ENCODE results near the gene LCK. TPM values are rescaled to one million over a fixed set of nuclear protein-coding genes. Genes with fewer than 3 reads are reported as not detected.

Gene LCK
- total and polyA plus RNA-seq, 2 donors (not counting 3 experiments of a cell fraction or from before 2014, with no cell fraction given), result 0.06 TPM; not detected in 1

GRCh38 chr1:32221581-32221979 lies 29.5 kb upstream of the LCK start:
- dilution Hi-C loops (cut with MboI; ENCODE audit: extremely low pct_ligation_motif_present, low sequenced_read_pairs), result no loop called here
- ChIA-PET CTCF (interaction anchor here (1.4 to 2.3 kb wide), 2 partner anchors 19 to 95 kb away, joined by 6 to 7 read pairs; no protein-coding TSS in a partner anchor), POLR2A (interaction anchor here (0.5 kb wide), 1 partner anchor 574 kb away, joined by 4 read pairs; no protein-coding TSS in a partner anchor)
- Histone ChIP-seq H3K4me1 (ENCODE audit: control insufficient read depth, extremely low read depth, insufficient read depth, low read length) (peaks cover 26% of the 10 kb centered on the region), H3K27me3 (ENCODE audit: control insufficient read depth in 2 of 2, insufficient read depth in 2 of 2, low read length in 2 of 2) (no peaks in the 10 kb centered on the region), H4K20me1 (replicated peaks; ENCODE audit: control insufficient read depth, extremely low read depth, insufficient read depth, low read length) (no peaks in the 10 kb centered on the region), H2AFZ (ENCODE audit: low read depth, low read length) (peak overlapping the region; percentile 83), H3K79me2 (ENCODE audit: control insufficient read depth, insufficient read depth, low read length) (peaks cover 24% of the 10 kb centered on the region), H3K36me3 (ENCODE audit: control insufficient read depth in 2 of 2, extremely low read depth in 1 of 2, insufficient read depth in 2 of 2, low read length in 2 of 2) (peaks cover 7 to 12% of the 10 kb centered on the region in 2 experiments), H3K4me2 (ENCODE audit: insufficient read depth, low read length) (peak overlapping the region; percentile 86), H3K9me3 (replicated peaks; ENCODE audit: control insufficient read depth, insufficient read depth, low read length) (no peaks in the 10 kb centered on the region), H3K27ac (ENCODE audit: insufficient read depth, low read depth, low read length) (peak overlapping the region; percentile 41), H3K4me3 (replicated peaks in 1 of 3; ENCODE audit: insufficient read depth in 1 of 3, low read depth in 1 of 3, low read length in 3 of 3) (peak overlapping the region; percentile 79 to 81 (median 80)), H3K9me1 (replicated peaks; ENCODE audit: control insufficient read depth, extremely low read depth, insufficient read depth, low read length) (no peaks in the 10 kb centered on the region), H3K9ac (replicated peaks; ENCODE audit: extremely low read depth, insufficient read depth, low read length) (peak overlapping the region; percentile 45)
- intact Hi-C loops (cut with micrococcal nuclease), result loop anchor here (5.0 kb wide), 1 partner anchor 116 kb away; the partner anchor contains the start of gene MARCKSL1
- DNase-seq (ENCODE audit: low read depth, low spot score) (no peak), FAIRE-seq (no peak)
- TSS peak; percentile 39 for BruUV-seq (replicated peaks)
- TF ChIP-seq, protein P1, sequence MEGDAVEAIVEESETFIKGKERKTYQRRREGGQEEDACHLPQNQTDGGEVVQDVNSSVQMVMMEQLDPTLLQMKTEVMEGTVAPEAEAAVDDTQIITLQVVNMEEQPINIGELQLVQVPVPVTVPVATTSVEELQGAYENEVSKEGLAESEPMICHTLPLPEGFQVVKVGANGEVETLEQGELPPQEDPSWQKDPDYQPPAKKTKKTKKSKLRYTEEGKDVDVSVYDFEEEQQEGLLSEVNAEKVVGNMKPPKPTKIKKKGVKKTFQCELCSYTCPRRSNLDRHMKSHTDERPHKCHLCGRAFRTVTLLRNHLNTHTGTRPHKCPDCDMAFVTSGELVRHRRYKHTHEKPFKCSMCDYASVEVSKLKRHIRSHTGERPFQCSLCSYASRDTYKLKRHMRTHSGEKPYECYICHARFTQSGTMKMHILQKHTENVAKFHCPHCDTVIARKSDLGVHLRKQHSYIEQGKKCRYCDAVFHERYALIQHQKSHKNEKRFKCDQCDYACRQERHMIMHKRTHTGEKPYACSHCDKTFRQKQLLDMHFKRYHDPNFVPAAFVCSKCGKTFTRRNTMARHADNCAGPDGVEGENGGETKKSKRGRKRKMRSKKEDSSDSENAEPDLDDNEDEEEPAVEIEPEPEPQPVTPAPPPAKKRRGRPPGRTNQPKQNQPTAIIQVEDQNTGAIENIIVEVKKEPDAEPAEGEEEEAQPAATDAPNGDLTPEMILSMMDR (IDR thresholded peaks at IDR 0.05; ENCODE audit: extremely low read depth in 1 of 2, insufficient read depth in 1 of 2, low read depth in 1 of 2, low read length in 2 of 2), result no peak
- TF ChIP-seq GATA2 (IDR thresholded peaks at IDR 0.05; ENCODE audit: insufficient read depth, insufficient read length, low read depth, low read length) (no peak), MYC (IDR thresholded peaks at IDR 0.05; ENCODE audit: low read depth, low read length) (no peak), JUN (IDR thresholded peaks at IDR 0.05; ENCODE audit: borderline replicate concordance, insufficient read depth, insufficient read length, low read depth) (no peak), POLR2AphosphoS5 (IDR thresholded peaks at IDR 0.05; ENCODE audit: insufficient read depth, low read depth, low read length) (no peak), POLR2A (IDR thresholded peaks at IDR 0.05; ENCODE audit: low read depth, low read length) (no peak), EZH2 (IDR thresholded peaks at IDR 0.05; ENCODE audit: borderline replicate concordance, low read depth, low read length, severe bottlenecking) (no peak), FOS (IDR thresholded peaks at IDR 0.05; ENCODE audit: borderline replicate concordance, insufficient read depth, low read length) (no peak)
- TF ChIP-seq, protein P2, sequence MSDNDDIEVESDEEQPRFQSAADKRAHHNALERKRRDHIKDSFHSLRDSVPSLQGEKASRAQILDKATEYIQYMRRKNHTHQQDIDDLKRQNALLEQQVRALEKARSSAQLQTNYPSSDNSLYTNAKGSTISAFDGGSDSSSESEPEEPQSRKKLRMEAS (IDR thresholded peaks at IDR 0.05; ENCODE audit: insufficient read depth, insufficient read length), result no peak
